ENCODE data around the gene OR7C1.
"Not testable (repeated sequence)": the region's sequence is repeated elsewhere in the genome, so short reads cannot be mapped to it uniquely, and the experiment has no call there.

DNA sequence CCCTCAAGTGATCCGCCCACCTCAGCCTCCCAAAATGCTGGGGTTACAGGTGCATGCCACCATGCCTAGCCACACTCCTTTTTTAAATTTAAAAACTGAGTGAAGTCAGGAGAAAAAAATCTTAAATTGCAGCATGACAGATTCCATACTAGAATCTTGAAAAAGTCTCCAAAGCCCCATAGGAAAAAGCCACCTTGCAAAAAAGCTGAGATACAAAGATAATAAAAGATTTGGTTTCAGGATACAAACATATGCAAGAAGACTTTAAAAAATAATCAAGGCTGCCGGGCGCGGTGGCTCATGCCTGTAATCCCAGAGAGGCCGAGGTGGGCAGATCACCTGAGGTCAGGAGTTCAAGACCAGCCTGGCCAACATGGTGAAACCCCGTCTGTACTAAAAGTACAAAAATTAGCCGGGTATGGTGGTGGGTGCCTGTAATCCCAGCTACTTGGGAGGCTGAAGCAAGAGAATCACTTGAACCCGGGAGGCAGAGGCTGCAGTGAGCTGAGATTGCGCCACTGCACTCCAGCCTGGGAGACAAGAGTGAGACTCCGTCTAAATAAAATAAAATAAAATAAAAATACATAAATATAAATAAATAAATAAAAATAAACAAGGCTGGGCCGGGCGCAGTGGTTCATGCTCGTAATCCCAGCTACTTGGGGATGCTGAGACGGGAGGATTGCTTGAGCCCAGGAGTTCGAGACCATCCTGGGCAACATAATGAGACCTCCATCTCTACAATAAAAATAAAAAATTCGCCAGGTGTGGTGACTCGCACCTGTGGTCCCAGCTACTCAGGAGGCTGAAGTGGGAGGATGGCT, 53.1 kb downstream of the OR7C1 start:
- TF ChIP-seq, protein P1, sequence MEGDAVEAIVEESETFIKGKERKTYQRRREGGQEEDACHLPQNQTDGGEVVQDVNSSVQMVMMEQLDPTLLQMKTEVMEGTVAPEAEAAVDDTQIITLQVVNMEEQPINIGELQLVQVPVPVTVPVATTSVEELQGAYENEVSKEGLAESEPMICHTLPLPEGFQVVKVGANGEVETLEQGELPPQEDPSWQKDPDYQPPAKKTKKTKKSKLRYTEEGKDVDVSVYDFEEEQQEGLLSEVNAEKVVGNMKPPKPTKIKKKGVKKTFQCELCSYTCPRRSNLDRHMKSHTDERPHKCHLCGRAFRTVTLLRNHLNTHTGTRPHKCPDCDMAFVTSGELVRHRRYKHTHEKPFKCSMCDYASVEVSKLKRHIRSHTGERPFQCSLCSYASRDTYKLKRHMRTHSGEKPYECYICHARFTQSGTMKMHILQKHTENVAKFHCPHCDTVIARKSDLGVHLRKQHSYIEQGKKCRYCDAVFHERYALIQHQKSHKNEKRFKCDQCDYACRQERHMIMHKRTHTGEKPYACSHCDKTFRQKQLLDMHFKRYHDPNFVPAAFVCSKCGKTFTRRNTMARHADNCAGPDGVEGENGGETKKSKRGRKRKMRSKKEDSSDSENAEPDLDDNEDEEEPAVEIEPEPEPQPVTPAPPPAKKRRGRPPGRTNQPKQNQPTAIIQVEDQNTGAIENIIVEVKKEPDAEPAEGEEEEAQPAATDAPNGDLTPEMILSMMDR (IDR thresholded peaks at IDR 0.05; ENCODE audit: low read length): not testable (repeated sequence)
- not testable (repeated sequence) for TF ChIP-seq EZH2 (IDR thresholded peaks at IDR 0.05; ENCODE audit: borderline replicate concordance, low read length)

Measured in OCI-LY1 (cell line).